ENCODE measurements around the gene ANKRD27. TPM values are rescaled to one million over a fixed set of nuclear protein-coding genes. Genes with fewer than 3 reads are reported as not detected.

ANKRD27 gene
- total RNA-seq, 4 donors from 2014 or later, result 19.5 to 29.2 (median 21.5) TPM

- H3K4me1 ChIP-seq, result peaks cover 0 to 27% (median 10%) of the 10 kb centered on the region in 3 donors
- H3K9me3 ChIP-seq, result no peaks in the 10 kb centered on the region
- peak overlapping the region; percentile 67 to 97 (median 84) for H3K4me3 ChIP-seq
- H3K27ac ChIP-seq, result peak overlapping the region; percentile 83 to 95 (median 90)
- WGBS, 2 donors, result 2 to 5% methylated on average over 12 to 14 of the region's 27 CpGs
- H3K27me3 ChIP-seq, result no peaks in the 10 kb centered on the region
- intact Hi-C loops (cut with DNase I), result no loop called here
- no peak for DNase-seq
- TF ChIP-seq CTCF (IDR thresholded peaks at IDR 0.05) (no peak), POLR2A (IDR thresholded peaks at IDR 0.05) (no peak)
- H3K36me3 ChIP-seq, result peaks cover 0 to 44% (median 6%) of the 10 kb centered on the region in 3 donors
Measured at GRCh38 chr19:32581705-32582179, 93.2 kb downstream of the ANKRD27 start.

GRCh38 chr19:32580901-32581704, 93.9 kb downstream of the ANKRD27 start, which contains the start of gene PDCD5:
PDCD5 (plus strand) TSS chr19:32581190; CDS start chr19:32581262, 72 bp downstream.
- peaks cover 0 to 27% (median 10%) of the 10 kb centered on the region in 3 donors for H3K4me1 ChIP-seq
- peak; percentile 82 for DNase-seq
- H3K4me3 ChIP-seq, result peak within 1 kb of the TSS; percentile 67 to 97 (median 84)
- WGBS, 2 donors, result 0% methylated on average over 7 of the region's 81 CpGs; no CpG with 5 or more reads in 1 of the 2 donors
- H3K27me3 ChIP-seq, result no peaks in the 10 kb centered on the region
- no peaks in the 10 kb centered on the region for H3K9me3 ChIP-seq
- H3K27ac ChIP-seq, result peak within 1 kb of the TSS; percentile 83 to 95 (median 90)
- intact Hi-C loops (cut with DNase I), result no loop called here
- TF ChIP-seq CTCF (IDR thresholded peaks at IDR 0.05) (no peak), POLR2A (IDR thresholded peaks at IDR 0.05) (peak in 2 of 4 donors; percentile 77 to 85)
- peaks cover 0 to 37% (median 6%) of the 10 kb centered on the region in 3 donors for H3K36me3 ChIP-seq

DNA sequence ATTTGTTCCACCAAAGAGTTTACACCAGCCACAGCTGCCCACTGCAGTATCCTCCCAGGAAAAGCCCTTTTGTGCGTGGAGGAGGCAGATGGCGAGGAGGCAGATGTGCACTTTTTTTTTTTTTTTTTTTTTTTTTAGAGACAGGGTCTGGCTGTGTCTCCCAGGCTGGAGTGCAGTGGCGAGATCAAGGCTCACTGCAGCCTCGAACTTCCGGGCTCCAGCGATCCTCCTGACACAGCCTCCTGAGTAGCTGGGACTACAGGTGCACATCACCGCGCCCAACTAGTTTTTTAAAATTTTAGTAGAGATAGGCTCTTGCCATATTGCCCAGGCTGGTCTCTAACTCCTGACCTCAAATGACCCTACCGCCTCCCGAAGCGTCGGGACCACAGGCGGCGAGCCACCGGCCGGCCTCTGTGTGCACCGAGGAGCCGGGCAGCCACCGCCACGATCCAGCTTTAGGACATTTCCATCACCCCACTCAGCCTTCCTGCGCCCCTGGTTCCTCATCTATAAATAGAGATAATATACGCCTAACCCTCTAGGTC, 94.6 kb downstream of the ANKRD27 start:
- Histone ChIP-seq H3K4me1 (peaks cover 0 to 27% (median 10%) of the 10 kb centered on the region in 3 donors), H3K27me3 (no peaks in the 10 kb centered on the region), H3K36me3 (peaks cover 0 to 30% (median 6%) of the 10 kb centered on the region in 3 donors), H3K27ac (peak overlapping the region; percentile 83 to 95 (median 90)), H3K9me3 (no peaks in the 10 kb centered on the region), H3K4me3 (peak overlapping the region; percentile 67 to 97 (median 84))
- WGBS, 2 donors, result 22 to 56% methylated on average over 3 to 22 of the region's 22 CpGs
- TF ChIP-seq CTCF (IDR thresholded peaks at IDR 0.05) (no peak), POLR2A (IDR thresholded peaks at IDR 0.05) (no peak)
- no peak for DNase-seq
- intact Hi-C loops (cut with DNase I), result no loop called here

DNA sequence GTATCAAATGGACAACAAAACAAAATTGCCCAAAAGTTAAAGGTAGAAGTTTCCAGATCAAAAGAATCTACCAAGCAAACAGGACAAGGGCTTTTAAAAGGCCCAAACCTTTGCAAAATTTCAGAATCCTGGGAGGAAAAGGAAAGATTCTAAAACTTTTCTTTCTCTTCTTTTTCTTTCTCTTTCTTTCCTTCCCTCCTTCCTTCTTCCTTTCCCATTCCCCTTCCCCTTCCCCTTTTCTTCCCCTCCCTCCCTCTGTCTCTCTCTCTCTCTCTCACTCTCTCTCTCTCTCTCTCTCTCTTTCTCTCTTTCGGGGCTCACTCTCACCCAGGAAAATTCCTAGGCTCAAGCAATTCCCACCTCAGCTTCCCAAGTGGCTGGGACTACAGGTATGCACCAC, 98.2 kb downstream of the ANKRD27 start:
- intact Hi-C loops (cut with DNase I), result no loop called here
- DNase-seq, result no peak
- WGBS, 2 donors, result 81 to 89% methylated on average over 1 of the region's 1 CpG

More for the DNA sequence above, 98.2 kb downstream of the ANKRD27 start:
- Histone ChIP-seq H3K27me3 (no peaks in the 10 kb centered on the region), H3K9me3 (no peaks in the 10 kb centered on the region), H3K4me1 (peaks cover 0 to 11% (median 0%) of the 10 kb centered on the region in 3 donors), H3K36me3 (no peaks in the 10 kb centered on the region), H3K4me3 (no peak overlapping the region), H3K27ac (no peak overlapping the region)
- no peak for TF ChIP-seq CTCF (IDR thresholded peaks at IDR 0.05)
- no peak for TF ChIP-seq POLR2A (IDR thresholded peaks at IDR 0.05)

Measured in esophagus squamous epithelium (tissue), 5 donors.